Stimulated activated CD4-positive, alpha-beta T cell treated with anti-CD3 and anti-CD28 coated beads, Interleukin-4, amount 100 ng/mL, for 24 hours (primary cell): ENCODE measurements around the gene UGP2.
A peak's percentile ranks its signal among the peaks of the same experiment; 100 is the strongest.
"Not testable (repeated sequence)": the region's sequence is repeated elsewhere in the genome, so short reads cannot be mapped to it uniquely, and the experiment has no call there.

Experiments
- DNase-seq: peaks from one replicate; pipeline ENCODE4 v3.0.0-alpha.2; 2020

UGP2 gene

DNA sequence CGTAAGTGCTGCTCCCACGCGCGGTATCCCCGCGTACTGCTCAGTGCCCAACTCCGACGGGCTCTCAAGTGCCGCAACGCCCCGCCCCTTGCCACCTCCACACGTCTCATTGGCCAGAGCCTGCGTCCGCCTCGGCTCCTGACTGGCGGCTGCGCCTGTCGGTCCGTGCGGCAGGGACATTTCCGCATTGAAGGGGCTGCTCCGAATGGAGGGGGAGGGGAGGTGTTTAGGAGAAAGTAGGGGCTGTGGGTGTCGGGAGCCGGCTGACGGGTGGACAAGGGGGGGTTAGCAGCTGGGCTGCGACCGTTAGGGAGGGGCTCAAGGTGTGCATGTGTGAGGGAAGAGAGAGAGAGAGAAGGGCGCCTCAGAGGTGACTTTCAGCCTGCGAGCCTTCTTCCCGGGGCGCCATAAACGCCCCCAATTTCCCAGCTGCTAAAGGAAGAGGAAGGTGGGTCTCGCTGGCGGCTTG is 877 bp upstream of the UGP2 start:
- peak; percentile 98 for DNase-seq

DNA sequence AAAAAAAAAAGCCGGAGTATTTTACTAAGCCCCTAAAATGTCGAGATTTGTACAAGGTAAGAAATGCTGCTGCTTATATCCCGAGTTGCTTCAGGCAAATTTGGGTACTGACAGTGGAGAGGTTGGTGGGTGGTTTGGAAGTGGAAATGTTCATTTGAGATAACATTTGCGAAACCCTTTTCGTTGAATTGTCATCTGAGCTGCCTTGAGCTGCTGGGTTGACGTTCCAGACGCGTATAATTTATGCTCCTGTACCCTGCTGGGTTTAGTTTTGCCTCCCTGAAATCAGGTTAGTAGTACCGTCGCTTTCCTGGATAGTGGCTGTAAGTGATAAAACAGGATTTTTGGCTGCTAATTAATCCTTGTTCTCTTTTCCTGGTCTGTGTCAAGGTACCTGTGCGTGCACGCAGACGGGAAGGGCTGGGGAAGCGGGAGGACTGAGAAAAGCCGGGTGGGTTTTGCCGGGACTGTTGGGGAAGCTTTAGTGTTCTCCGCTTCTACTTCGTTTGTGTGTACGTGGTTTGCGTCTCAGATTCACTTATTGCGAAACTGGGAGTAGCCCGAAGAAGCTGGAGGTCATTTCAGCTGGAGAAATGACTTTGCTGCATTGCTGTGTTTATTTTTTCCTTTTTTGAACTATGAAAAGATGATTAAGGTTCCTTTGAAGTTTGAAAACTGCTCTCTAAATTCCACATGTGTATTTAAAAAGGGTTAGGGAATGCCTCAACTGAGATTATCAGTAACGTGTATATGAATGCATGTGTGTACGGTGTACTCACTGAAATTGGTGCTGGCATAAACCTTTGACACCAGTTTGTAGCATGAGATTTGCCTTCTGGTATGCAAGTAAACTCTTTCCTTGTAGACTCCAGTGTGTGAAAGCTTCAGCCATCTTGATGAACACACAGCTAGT is 709 bp downstream of the UGP2 start:
- peak; percentile 13 for DNase-seq

DNA sequence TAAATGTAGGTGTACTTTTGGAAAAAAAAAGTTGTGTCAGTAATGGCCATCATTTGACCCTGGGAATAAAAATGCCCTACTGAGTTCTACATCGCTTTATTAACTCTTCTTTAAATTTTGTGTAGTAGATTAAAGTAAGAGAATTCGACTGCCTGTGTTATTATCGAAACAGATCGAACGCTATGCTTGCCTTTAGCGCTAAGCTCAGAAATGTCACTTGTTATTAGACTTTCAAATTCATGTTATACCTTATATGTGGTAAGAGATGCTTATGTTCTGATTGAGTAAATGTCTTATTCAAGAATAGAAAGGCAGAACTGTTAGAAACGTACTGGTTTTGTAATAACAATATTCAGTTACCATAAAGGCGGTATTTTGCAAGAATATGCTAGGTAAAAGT is 1.4 kb downstream of the UGP2 start:
- DNase-seq: no peak

DNA sequence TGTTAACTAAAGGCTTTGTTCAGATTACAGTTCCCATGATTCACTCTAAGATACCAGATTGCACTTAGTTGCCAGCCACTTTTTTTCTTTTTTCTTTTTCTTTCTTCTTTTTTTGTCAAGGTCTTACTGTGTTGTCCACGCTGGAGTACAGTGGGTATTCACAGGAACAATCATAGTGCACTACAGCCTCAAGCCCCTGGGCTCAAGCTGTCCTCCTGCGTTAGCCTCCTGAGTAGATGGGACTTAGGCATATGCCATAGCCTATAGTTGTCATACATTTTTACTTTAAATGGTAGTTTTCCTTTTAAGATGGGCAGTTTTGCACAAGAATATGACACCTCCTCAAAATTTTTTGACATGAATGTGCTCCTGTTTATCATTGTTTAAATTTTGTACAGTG is 2.1 kb downstream of the UGP2 start:
- DNase-seq: no peak

DNA sequence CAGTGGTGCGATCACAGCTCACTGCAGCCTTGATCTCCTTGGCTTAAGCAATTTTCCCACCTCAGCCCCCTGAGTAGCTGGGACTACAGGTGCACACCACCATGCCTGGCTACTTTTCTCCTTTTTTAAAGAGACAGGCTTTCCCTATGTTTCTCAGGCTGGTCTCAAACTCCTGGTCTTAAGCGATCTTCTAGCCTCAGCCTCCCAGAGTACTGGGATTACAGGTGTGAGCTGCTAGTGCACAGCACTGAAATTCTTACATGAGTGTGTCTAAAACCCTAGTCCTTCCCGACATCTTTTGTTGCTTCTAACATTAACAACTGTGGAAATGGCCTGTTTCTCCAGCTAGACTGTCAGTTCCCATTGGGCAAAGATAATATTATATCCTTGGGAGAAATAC is 2.9 kb downstream of the UGP2 start:
- DNase-seq: no peak

DNA sequence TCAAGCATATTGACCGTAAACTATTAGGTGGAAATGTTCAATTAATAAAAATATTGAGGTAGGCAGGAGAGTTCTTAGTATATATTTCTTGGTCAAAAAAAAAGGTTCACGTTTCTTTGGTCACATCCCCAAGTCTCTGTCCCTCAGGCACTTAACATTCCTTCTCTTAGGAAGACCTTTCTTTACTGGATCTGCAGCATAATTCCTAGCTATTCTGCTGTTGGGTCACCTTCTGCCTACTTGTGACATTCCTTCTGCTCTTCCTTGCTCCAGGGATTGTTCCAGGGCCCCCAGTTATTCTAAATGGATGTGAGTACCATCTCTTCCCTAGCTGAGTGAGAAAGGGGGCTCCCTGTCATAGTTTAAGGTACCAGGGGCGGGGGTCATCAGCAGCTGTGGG is 4.2 kb downstream of the UGP2 start:
- no peak for DNase-seq

DNA sequence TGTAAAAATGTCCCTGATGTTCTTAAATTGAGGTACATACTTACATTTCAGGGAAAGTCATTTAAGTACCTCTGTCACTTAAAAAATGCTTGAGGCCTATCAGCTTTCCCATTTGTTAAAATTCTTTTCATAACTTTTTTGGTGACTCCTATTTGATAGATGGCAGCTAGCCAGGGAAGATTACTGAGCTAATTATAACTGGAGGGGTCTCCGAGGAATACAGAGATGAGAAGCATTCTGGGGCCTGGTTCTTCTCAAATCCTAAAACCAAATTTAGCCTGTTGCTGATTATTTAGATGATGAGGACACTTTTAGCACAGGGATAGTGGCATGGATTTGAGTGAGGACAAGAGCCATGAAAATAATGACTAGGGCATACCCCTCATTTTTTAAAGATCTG is 4.8 kb downstream of the UGP2 start:
- DNase-seq: no peak

DNA sequence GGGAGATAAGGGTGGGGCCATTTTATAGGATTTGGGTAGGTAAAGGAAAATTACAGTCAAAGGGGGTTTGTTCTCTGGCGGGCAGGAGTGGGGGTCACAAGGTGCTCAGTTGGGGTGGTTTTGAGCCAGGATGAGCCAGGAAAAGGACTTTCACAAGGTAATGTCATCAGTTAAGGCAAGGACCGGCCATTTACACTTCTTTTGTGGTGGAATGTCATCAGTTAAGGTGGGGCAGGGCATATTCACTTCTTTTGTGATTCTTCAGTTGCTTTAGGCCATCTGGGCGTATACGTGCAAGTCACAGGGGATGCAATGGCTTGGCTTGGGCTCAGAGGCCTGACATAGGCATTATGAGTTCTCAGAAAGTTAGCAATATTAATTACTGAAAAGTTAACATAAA is 5.9 kb downstream of the UGP2 start:
- DNase-seq: not testable (repeated sequence)

DNA sequence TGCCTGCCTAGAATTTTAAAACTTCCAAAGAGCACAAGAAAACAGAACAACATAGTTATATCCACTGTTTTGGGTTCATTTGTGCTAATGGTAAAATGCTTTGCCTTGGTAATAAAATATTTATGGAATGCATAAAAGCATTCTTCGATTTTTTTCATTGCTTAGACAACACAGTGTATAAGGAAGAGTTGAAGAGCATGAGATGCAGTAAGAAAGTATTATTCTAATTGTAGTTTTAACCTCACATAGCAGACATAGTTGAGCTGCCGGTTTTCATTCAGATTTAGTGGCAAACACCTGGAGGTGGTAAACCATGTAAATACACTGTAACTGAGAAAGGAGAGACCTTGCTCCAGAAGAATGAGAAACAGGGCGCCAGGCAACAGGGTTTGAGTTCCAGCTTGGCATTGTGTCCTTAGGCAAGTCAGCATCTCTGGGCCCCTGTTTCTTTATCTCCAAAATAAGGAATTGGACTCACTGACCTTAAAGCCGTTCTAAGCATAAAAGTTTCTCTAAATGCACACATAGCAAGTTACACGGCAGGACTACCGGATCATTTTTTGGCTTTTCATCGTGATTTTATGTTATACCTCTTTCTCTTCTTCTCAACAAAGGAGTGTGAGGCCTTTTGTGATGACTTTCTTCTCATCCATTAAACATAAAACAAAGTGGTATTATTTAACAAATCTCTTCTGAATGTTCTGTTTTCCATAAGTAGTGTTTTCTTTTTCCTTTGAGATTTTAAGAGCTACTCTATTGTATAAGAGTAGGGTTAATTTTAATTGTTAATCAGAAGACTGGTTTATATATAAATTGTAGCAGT is 7.9 kb downstream of the UGP2 start:
- DNase-seq: no peak

DNA sequence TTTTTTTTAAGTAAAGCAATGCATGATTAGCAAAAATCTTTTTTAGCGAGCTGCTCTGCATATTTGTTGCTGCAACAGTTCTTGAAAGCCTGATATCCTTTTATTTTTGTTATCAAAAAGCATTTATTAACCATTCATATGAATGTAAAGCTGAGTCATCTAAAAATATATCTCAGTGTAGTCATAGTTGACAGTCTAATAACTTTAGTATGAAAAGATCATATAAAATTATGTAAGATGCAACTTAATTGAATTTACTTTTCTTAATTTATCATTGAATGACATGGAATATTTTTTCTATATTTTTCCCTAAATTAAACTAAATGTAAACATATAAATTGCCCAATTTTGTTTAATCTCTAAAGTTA is 8.5 kb downstream of the UGP2 start:
- no peak for DNase-seq

DNA sequence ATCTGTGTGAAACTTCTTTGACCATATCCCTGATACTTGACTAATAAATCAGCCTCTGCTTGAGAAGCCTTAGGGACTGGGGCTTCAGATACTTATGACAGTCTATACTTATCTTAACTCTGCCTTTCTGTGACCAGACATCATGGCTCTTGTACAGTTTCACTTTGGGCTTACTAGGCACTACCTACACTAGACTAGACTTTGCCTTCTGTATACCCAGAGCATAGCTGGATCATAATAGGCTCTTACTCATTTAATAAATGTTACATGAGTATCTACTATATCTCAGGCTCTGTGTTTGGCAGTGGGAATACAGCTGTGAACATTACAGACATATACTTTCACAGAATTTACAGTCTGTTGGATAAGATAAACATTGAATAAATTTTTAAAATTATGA is 9.0 kb downstream of the UGP2 start:
- DNase-seq: no peak

DNA sequence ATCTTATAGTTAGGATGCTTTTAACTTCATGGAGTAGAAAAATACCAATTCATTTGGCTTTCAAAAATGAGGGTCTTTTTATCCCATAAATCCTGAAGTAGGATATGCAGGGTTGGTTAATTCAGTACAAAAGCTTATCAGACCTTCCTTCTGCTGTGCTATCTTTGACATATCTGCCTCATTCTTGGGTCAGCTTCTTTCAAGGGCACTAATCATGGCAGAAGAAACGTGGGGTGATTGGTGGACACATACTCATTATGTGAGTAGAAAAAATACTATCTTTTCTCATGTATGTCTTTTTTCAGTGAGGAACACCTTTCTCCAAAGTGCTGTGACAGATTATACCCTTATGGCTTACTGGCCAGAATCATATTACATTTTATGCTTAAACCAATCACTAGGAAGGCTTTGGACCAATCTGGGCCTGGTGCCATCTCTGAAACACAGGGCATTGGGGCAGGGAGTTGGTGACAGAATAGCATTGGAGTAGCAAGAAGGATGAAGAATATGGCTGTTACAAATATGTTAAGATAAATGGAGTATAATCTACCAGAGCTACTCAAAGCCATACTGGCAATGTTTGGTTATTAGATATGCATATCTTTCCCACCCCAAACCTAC is 10.1 kb downstream of the UGP2 start:
- DNase-seq: no peak

DNA sequence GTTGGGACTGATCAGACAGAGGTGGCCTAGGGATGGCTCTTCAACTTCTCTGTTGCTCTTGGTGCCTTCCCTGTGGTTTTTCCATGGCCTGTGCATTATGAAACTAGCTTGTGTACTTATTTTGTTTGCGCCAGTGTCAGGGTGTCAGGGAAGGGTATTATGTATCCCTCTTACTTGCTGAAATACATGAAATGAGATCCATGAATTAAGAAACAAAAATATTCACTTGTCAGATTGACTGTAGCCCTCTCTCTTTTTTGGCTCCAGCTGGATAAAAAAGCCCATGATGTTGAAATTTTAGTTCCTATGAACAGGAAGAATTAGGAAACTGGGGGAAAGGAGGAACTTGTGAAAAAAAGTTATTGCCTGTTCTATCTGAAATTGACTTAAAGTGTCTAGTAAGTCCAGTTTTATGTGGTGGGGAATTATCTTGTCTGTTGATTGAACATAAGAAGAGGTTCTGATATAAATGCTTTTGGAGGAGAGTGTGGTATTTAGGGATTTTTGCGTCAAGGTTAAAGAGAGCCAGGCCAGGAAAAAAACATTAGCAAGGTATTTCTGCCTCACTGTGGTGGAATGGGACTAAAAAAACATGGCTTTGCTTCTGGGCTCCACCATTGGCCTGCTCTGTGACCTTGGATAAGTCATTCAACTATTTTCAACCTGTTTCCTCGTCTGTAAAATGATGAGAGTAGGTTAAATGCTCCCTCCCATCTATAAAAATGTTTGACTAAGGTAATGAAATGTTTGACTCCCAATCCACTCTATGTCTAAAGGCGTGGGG is 12.0 kb downstream of the UGP2 start:
- no peak for DNase-seq

DNA sequence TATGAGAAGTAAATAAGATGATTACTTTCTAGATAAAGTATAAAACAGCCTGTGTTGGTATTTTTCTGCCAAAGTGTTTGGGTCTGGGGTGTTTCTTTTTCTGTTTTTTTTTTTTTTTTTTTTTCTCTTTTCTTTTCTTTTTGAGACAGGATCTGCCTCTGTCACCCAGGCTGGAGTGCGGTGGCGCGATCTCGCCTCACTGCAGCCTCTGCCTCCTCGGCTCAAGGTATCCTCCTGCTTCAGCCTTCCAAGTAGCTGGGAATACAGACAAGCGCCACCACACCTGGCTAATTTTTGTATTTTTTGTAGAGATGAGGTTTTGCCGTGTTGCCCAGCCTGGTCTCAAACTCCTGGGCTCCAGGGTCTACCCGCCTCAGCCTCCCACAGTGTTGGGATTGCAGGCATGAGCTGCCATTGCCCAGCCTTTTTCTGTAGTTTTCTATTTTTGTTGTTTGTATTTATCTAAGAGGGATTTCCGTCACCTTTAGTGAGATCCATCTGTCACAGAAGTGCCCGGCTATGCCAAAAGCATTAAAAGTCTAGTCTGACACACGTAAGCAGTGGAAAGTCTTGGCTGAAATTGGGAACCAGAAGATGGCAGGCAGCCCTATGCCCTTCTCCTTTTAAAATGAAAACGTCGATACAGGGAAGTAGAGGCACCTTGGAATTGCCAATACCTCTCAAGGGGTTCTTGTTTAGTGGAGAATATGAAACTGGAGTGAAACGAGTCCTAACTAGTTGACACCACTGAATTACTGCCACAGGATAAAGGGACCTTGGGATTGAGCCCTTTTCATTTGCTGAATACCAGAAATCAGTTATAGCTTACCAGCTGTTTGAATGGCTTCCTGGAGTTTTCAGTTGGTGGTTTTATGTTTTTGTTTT is 14.0 kb downstream of the UGP2 start:
- no peak for DNase-seq

DNA sequence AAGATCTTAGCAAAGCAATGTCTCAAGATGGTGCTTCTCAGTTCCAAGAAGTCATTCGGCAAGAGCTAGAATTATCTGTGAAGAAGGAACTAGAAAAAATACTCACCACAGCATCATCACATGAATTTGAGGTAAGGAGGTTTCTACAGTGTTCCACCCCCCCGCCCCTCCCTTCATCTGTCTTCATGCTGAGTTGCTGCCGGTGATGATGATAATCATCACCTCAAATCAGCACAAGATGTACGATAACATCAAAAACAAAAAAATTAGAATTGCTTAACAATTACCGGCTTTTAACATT is 14.6 kb downstream of the UGP2 start:
- DNase-seq: peak; percentile 37

DNA sequence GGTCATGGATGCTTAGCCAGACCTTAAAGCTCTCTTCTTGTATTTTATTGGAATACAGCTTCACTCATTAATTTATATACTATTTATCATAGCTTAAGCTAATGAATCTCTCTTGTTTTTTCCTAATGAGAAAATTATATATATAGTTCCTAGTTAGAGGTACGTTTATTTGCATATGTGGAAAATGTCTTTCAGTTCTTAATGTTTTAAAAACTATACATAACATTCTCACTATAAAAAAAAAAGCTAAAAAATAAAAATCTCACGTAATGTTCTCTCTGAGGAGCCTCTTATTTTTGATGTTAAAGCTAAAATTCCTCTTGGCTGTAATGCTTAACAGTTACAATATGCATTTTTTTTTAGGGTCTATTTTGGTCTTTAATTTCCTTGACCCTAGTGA is 16.6 kb downstream of the UGP2 start:
- no peak for DNase-seq

DNA sequence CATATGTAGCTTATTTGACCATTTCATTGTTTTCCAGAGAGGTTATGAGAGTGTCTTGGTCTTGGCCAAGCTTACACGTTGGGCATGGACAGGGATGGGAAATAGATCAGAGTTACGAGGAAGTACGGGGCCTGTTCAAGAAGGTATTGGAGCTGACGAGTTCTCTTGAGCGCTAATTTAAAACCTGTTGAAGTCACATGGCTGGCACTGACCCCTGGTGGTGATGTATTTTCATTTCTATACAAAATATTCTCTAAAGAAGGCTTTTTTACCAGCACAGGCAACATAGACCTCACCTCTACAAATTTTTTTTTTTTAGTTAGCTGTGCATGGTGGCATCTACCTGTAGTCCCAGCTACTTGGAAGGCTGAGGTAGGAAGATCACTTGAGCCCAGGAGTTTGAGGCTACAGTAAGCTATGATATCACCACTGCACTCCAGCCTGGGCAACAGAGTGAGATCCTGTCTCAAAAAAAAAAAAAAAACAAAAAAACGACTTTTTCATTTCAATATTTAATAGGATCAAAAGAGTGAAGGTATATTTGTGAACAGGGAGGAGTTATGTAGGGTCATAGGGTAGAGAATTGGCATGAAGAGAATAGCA is 19.6 kb downstream of the UGP2 start:
- DNase-seq: peak; percentile 65

DNA sequence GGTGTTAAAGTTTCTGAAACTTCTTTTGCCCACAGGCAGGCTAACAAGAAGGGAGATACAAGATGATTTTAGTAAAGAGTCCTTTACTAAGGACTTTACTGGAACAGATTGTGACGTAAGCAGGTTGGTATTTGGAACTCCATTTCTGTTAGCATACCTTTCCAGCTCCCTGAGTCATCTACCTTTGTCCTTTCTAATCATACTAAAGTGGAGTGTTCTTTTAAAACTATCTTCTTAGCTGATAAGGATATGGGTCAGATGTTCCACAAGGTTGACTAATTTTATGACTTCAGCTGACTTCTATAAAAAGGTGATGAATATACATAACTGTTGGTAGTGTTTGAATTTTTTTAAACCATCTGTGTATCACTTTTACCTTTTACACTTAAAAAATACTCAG is 21.1 kb downstream of the UGP2 start:
- no peak for DNase-seq

DNA sequence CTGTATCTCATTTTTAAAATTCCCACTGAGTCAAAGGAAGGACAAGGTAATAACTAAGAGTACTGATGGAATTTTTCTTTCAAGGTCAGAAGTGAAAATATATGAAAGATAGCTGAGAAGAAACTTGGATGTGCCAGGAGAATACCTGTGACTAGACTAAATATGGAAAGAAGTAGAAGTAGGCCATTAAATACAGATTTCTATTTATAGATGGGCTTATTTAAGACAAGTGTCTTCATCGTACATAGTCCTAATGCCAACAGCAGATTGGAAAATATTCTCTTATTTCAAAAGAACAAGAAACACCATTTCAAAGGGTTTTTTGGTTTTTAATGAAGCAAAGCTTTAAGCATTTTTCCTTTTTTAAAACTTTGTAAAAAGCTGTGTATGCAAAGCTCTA is 22.0 kb downstream of the UGP2 start:
- no peak for DNase-seq

DNA sequence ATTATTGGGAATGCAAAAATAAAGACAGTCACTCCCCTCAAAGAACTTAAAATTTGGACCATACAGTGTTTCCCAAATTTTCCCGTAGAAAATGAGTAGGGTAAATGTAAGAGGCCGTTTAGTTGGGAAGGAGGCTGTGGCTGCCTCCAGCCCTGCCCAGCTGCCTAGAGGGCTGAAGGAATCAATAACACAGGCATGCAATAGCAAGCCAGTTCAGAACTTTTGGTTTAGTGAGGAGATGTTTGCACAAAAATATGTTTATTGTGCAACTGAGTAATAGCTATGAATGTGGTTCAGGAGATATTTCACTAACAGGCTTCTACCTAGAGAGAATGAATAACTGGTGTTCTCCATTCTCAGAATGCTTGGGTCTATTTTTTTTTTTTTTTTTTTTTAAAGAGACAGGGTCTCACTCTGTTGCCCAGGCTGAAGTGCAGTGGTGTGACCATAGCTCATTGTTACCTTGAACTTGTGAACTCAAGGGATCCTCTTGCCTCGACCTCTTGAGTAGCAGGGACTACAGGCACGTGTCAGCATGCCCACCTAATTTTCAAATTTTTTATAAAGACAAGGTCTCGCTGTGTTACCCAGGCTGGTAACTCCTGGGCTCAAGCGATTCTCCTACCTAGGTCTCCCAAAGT is 23.6 kb downstream of the UGP2 start:
- no peak for DNase-seq
